ENCODE measurements around the gene FTHL17.

The FTHL17 gene

DNA sequence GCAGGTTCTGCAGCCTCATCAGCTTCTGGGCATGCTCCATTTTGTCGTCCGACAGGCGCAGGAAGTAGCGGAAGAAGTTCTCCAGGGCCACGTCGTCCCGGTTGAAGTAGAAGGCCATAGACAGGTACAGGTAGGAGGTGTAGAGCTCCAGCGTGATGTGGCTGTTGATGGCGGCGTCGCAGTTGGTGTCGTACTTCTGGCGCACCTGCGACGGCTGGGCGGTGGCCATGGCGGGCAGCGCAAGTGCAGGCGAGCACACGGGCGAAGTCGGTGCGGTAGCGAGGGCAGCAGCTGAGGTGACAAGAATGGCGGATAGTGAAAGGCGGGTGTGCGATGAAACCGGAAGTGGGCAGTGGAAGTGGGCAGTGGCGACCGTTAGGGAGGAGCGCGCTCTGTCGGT, at the start of gene FTHL17:
TSS of gene FTHL17 (minus strand) at position 317 of the 400 bp plus-strand sequence. CDS start at position 229, 88 bp downstream.
- Histone ChIP-seq H3K36me3 (ENCODE audit: control insufficient read depth, insufficient read depth, low read length) (no peaks in the 10 kb centered on the region), H3K4me1 (ENCODE audit: control insufficient read depth, insufficient read depth, low read length) (no peaks in the 10 kb centered on the region), H3K27me3 (ENCODE audit: control insufficient read depth, insufficient read depth, low read length) (no peaks in the 10 kb centered on the region), H3K27ac (ENCODE audit: low read depth, low read length) (no peak within 1 kb of the TSS), H3K9ac (ENCODE audit: low read depth, low read length) (no peak within 1 kb of the TSS), H3K9me3 (ENCODE audit: control insufficient read depth, insufficient read depth, low read length) (peaks cover 5% of the 10 kb centered on the region), H3K4me3 (ENCODE audit: low read depth, low read length) (no peak within 1 kb of the TSS)

DNA sequence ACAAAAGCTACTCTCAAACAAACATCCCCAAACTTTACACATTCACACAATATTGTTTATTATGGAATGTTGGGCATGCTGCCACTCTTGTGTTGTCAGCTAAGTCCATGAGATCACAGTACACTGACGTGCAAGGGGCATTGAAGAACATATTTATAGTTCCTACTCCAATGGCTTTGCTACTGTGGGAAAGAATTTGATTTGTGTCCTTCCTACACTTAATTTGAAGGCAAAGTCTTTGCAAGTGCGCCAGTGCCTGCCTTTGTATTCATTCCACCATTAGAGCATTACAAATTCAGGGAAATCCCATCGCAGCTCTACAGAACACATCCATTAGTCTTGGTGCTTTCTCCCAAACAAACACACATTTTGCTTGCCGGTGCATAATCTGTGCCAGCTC, 45.4 kb upstream of the FTHL17 start:
- no peaks in the 10 kb centered on the region for H3K36me3 ChIP-seq (ENCODE audit: control insufficient read depth, insufficient read depth, low read length)
- no peak overlapping the region for H3K9ac ChIP-seq (ENCODE audit: low read depth, low read length)
- no peaks in the 10 kb centered on the region for H3K9me3 ChIP-seq (ENCODE audit: control insufficient read depth, insufficient read depth, low read length)
- no peak overlapping the region for H3K27ac ChIP-seq (ENCODE audit: low read depth, low read length)
- no peaks in the 10 kb centered on the region for H3K27me3 ChIP-seq (ENCODE audit: control insufficient read depth, insufficient read depth, low read length)
- no peak overlapping the region for H3K4me3 ChIP-seq (ENCODE audit: low read depth, low read length)
- no peaks in the 10 kb centered on the region for H3K4me1 ChIP-seq (ENCODE audit: control insufficient read depth, insufficient read depth, low read length)

DNA sequence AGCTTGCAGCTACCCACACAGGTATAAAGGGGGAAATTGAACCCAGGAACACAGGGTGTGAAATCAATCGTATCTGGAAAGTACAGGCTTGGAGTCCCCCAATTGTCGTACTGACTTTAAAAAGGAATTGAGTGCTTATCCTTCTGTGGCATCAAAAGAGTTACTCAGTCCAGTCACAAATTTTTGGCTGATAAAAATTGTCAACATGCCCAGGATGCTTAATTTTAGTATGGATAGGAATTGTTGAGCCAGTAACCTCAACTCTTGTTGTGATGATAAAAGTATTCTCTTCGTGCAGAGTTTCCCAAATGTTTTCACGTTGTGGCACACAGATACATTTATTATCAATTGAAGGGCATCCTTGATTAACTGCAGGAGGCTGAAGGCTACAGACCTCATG, 43.6 kb upstream of the FTHL17 start:
- Histone ChIP-seq H3K9me3 (ENCODE audit: control insufficient read depth, insufficient read depth, low read length) (no peaks in the 10 kb centered on the region), H3K9ac (ENCODE audit: low read depth, low read length) (no peak overlapping the region), H3K36me3 (ENCODE audit: control insufficient read depth, insufficient read depth, low read length) (no peaks in the 10 kb centered on the region), H3K27me3 (ENCODE audit: control insufficient read depth, insufficient read depth, low read length) (no peaks in the 10 kb centered on the region), H3K4me1 (ENCODE audit: control insufficient read depth, insufficient read depth, low read length) (no peaks in the 10 kb centered on the region), H3K4me3 (ENCODE audit: low read depth, low read length) (no peak overlapping the region), H3K27ac (ENCODE audit: low read depth, low read length) (no peak overlapping the region)

DNA sequence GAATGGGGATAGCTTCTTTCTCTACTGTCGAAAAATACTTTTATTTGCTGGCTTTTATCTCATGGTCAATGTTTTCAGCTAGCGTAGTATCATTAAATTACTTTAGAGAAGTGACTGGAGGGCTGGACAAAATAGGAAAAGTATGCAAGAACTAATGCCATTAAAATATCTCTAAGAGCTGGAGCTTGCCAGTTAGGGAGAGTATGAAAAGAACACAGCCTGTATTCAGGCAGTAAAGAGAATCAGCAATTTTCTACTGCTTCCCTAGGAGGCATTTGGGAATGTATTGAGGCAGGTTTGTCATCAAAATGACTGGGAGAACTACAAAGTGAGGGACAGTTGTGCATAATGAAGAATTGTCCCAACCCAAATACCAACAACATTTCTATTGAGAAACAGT, 43.0 kb upstream of the FTHL17 start:
- no peak overlapping the region for H3K4me3 ChIP-seq (ENCODE audit: low read depth, low read length)
- no peaks in the 10 kb centered on the region for H3K4me1 ChIP-seq (ENCODE audit: control insufficient read depth, insufficient read depth, low read length)
- H3K36me3 ChIP-seq (ENCODE audit: control insufficient read depth, insufficient read depth, low read length) = no peaks in the 10 kb centered on the region
- no peak overlapping the region for H3K27ac ChIP-seq (ENCODE audit: low read depth, low read length)
- H3K27me3 ChIP-seq (ENCODE audit: control insufficient read depth, insufficient read depth, low read length) = no peaks in the 10 kb centered on the region
- no peak overlapping the region for H3K9ac ChIP-seq (ENCODE audit: low read depth, low read length)
- H3K9me3 ChIP-seq (ENCODE audit: control insufficient read depth, insufficient read depth, low read length) = no peaks in the 10 kb centered on the region

DNA sequence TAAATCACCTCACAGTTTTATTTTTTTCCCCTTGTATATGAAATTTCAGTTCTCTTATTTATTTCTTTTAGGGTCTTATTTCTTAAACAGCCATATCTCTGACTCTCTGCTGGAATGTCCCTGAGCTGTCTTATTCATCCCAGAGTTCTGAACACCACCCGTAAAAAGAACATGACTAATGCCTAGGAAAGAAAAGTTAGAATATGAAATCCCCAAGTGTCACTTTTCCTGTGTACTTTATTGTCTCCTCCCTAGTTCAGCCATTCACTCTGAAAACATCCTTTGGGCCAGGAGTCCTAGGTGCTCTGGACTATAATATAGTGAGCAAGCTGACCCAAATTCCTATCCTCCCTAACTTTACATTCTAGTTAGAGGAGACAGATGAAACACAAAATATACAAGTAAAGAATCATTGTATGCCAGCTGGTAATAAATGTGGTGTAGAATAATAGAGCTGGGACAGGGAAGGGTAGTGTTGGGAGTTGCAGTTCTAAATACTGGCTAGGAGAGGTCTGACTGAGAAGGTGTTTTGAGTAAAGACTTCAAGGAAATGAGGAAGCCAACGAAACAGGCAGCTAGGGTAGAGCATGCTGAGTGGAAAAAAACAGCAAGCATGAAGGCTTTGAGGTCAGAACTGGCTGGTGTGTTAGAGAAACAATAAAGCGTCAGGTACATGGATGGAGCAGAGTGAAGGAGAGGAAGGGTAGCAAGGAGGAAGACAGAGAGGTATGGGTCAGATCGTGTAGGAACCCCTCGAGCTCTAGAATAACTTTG, 40.6 kb upstream of the FTHL17 start:
- no peaks in the 10 kb centered on the region for H3K36me3 ChIP-seq (ENCODE audit: control insufficient read depth, insufficient read depth, low read length)
- H3K4me1 ChIP-seq (ENCODE audit: control insufficient read depth, insufficient read depth, low read length) = no peaks in the 10 kb centered on the region
- H3K4me3 ChIP-seq (ENCODE audit: low read depth, low read length) = no peak overlapping the region
- H3K9me3 ChIP-seq (ENCODE audit: control insufficient read depth, insufficient read depth, low read length) = no peaks in the 10 kb centered on the region
- H3K27me3 ChIP-seq (ENCODE audit: control insufficient read depth, insufficient read depth, low read length) = no peaks in the 10 kb centered on the region
- no peak overlapping the region for H3K27ac ChIP-seq (ENCODE audit: low read depth, low read length)
- H3K9ac ChIP-seq (ENCODE audit: low read depth, low read length) = no peak overlapping the region

DNA sequence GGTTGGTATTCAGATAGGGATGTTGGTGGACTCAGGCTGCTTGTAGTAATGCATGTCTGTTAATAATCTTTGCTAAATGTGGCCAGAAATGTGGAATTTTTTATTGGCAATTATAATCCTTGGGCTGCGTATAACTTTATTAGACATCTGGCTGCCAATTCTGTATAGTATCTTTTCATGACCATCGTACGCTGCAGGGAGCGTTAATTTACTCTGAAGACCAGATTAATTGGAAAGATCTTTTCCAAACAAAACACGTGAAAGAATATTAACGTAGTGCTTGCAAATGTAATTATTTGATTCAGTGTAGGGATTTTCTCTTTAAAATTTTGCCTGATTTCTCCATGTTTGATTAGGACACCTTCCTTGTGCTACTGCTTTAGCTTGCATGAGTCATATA, 38.8 kb upstream of the FTHL17 start:
- H3K4me3 ChIP-seq (ENCODE audit: low read depth, low read length) = no peak overlapping the region
- H3K9me3 ChIP-seq (ENCODE audit: control insufficient read depth, insufficient read depth, low read length) = no peaks in the 10 kb centered on the region
- no peak overlapping the region for H3K27ac ChIP-seq (ENCODE audit: low read depth, low read length)
- no peaks in the 10 kb centered on the region for H3K27me3 ChIP-seq (ENCODE audit: control insufficient read depth, insufficient read depth, low read length)
- no peak overlapping the region for H3K9ac ChIP-seq (ENCODE audit: low read depth, low read length)
- H3K4me1 ChIP-seq (ENCODE audit: control insufficient read depth, insufficient read depth, low read length) = no peaks in the 10 kb centered on the region
- H3K36me3 ChIP-seq (ENCODE audit: control insufficient read depth, insufficient read depth, low read length) = no peaks in the 10 kb centered on the region

DNA sequence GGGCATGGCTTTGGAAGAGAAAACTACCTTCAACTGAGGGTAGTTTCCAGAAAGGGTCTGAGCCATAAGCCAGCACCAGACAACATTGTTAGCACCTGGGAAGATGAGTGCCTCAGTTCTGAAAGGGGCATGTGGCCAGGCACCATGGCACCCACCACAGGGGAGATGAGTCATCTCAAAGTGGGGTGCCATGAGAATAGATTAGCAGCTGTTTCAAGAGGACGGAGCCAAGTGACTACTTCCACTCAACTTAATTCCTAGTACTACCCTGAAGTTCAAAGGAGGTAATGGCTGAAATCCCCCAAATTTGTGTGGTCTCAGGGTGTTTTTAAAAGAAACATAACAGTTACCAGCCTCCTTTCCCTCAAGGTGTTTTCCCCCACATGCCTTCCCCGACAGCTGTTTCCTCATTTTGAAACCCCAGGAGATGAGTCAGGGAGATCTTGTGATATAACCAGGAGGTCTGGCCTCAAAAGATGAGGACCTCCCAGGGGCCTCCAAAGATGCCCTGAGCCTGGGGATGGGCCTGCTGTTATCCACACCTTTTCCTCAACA, 27.8 kb upstream of the FTHL17 start:
- H3K4me1 ChIP-seq (ENCODE audit: control insufficient read depth, insufficient read depth, low read length) = no peaks in the 10 kb centered on the region
- no peaks in the 10 kb centered on the region for H3K9me3 ChIP-seq (ENCODE audit: control insufficient read depth, insufficient read depth, low read length)
- no peaks in the 10 kb centered on the region for H3K36me3 ChIP-seq (ENCODE audit: control insufficient read depth, insufficient read depth, low read length)
- no peak overlapping the region for H3K27ac ChIP-seq (ENCODE audit: low read depth, low read length)
- H3K9ac ChIP-seq (ENCODE audit: low read depth, low read length) = no peak overlapping the region
- no peaks in the 10 kb centered on the region for H3K27me3 ChIP-seq (ENCODE audit: control insufficient read depth, insufficient read depth, low read length)
- H3K4me3 ChIP-seq (ENCODE audit: low read depth, low read length) = no peak overlapping the region

DNA sequence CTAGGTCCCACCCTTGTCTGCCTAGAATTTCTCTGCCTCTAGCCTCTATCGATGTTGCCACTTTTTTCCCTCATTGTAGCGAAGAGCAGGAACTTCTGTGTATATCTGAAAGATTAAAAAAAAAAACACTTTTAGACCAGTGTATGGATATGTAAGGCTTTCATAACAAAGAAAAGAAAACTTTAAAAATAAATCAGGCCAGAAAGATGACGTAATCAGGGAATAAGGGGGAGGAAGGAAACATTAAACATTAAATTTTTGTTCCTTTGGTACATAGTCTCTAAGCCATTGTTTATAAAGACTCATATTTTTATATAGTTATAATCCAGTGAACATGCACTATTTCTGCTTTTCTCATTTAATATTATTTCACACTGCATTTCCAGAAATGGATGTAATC, 26.2 kb upstream of the FTHL17 start:
- H3K4me3 ChIP-seq (ENCODE audit: low read depth, low read length) = no peak overlapping the region
- no peaks in the 10 kb centered on the region for H3K36me3 ChIP-seq (ENCODE audit: control insufficient read depth, insufficient read depth, low read length)
- H3K9me3 ChIP-seq (ENCODE audit: control insufficient read depth, insufficient read depth, low read length) = no peaks in the 10 kb centered on the region
- no peaks in the 10 kb centered on the region for H3K27me3 ChIP-seq (ENCODE audit: control insufficient read depth, insufficient read depth, low read length)
- no peaks in the 10 kb centered on the region for H3K4me1 ChIP-seq (ENCODE audit: control insufficient read depth, insufficient read depth, low read length)
- no peak overlapping the region for H3K9ac ChIP-seq (ENCODE audit: low read depth, low read length)
- H3K27ac ChIP-seq (ENCODE audit: low read depth, low read length) = no peak overlapping the region

DNA sequence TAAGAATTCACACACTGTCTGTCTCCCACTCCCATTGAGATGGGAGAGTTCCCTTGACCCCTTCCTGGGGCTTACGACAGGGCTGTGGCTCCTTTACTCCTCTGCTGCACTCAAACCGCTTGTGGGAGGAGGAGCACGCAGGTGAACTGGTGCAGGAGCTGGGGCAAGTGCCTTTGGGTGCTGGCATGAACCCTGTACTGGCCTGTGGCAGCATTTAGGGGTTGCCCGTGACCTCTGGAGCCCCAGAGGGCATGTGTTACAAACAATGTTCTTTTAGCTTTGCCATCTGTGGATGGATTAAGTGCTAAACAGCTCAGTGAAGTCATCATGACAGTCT, 21.8 kb upstream of the FTHL17 start:
- Histone ChIP-seq H3K4me3 (ENCODE audit: low read depth, low read length) (no peak overlapping the region), H3K27me3 (ENCODE audit: control insufficient read depth, insufficient read depth, low read length) (no peaks in the 10 kb centered on the region), H3K9me3 (ENCODE audit: control insufficient read depth, insufficient read depth, low read length) (no peaks in the 10 kb centered on the region), H3K4me1 (ENCODE audit: control insufficient read depth, insufficient read depth, low read length) (no peaks in the 10 kb centered on the region), H3K9ac (ENCODE audit: low read depth, low read length) (no peak overlapping the region), H3K36me3 (ENCODE audit: control insufficient read depth, insufficient read depth, low read length) (no peaks in the 10 kb centered on the region), H3K27ac (ENCODE audit: low read depth, low read length) (no peak overlapping the region)

DNA sequence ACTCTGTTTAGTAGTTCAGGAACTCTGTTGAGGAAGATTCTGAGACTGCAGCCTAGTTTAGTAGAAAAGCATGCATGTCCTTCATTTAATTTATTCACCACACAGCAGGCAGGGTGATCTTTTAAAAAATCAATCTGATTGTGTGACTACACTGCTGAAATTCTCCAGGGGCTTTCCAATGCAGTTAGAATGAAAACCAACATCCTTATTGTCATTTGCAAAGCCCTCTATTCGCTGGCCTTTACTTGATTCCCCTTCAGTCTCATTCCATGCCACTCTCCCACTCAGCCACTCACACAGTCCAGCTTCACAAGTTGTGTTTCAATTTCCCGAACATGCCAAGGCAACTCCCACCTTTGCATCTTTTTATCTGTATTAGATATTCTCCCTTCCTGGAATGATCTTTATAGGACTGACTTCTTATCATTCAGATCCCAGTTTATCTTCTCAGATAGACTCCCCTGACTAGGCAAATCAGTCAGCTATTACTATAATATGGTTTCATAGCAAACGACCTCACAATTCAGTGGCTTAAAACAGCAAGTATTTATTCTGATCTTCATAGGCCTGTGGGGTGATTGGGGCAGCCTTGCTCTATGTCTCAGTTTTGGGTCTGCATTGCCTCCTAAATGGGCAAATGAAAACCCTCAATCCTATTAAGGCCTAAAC, 21.3 kb upstream of the FTHL17 start:
- H3K9ac ChIP-seq (ENCODE audit: low read depth, low read length) = no peak overlapping the region
- H3K36me3 ChIP-seq (ENCODE audit: control insufficient read depth, insufficient read depth, low read length) = no peaks in the 10 kb centered on the region
- H3K4me3 ChIP-seq (ENCODE audit: low read depth, low read length) = no peak overlapping the region
- no peak overlapping the region for H3K27ac ChIP-seq (ENCODE audit: low read depth, low read length)
- H3K27me3 ChIP-seq (ENCODE audit: control insufficient read depth, insufficient read depth, low read length) = no peaks in the 10 kb centered on the region
- H3K4me1 ChIP-seq (ENCODE audit: control insufficient read depth, insufficient read depth, low read length) = no peaks in the 10 kb centered on the region
- H3K9me3 ChIP-seq (ENCODE audit: control insufficient read depth, insufficient read depth, low read length) = no peaks in the 10 kb centered on the region

DNA sequence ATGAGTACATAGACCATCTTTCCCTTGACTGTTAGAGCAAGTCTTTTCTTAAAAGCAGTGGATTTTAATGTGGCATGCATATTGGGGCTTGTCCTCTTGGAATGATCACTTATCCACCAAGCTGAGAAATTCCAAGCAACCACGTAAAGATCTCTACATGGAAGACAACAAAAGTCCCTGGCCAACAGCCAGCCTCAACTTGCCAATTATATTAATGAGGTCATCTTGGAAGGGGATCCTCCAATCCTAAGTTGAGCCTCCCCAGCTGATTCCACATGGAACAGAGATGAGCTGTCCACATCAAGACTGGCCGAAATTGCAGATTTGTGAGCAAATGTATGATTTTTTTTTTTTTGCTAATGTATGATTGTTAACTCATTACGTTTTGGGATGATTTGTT, 20.6 kb upstream of the FTHL17 start:
- Histone ChIP-seq H3K4me3 (ENCODE audit: low read depth, low read length) (no peak overlapping the region), H3K36me3 (ENCODE audit: control insufficient read depth, insufficient read depth, low read length) (no peaks in the 10 kb centered on the region), H3K27me3 (ENCODE audit: control insufficient read depth, insufficient read depth, low read length) (no peaks in the 10 kb centered on the region), H3K9ac (ENCODE audit: low read depth, low read length) (no peak overlapping the region), H3K4me1 (ENCODE audit: control insufficient read depth, insufficient read depth, low read length) (no peaks in the 10 kb centered on the region), H3K27ac (ENCODE audit: low read depth, low read length) (no peak overlapping the region), H3K9me3 (ENCODE audit: control insufficient read depth, insufficient read depth, low read length) (no peaks in the 10 kb centered on the region)
